Forelimb muscle (tissue), 1 donor: Measurements from ENCODE around the gene ECEL1. TPM values are rescaled to one million over a fixed set of nuclear protein-coding genes. Genes with fewer than 3 reads are reported as not detected.
"Not testable (repeated sequence)": the region's sequence is repeated elsewhere in the genome, so short reads cannot be mapped to it uniquely, and the experiment has no call there.

Source experiments
- DNase-seq: peaks from one replicate; pipeline ENCODE4 v3.0.0-alpha.2; 2013; ENCODE audit warnings: low read depth
- polyA plus RNA-seq: library from polyadenylated mRNA; unstranded; fragments of 120-200 nt; gene quantifications from one replicate; pipeline ENCODE4 v1.2.1, GENCODE V29; 2013; ENCODE audit not compliant: insufficient read length

ECEL1 gene
- polyA plus RNA-seq, 1 donor = 0.51 TPM

- no peak for DNase-seq
Measured at GRCh38 chr2:232459419-232460035, 28.1 kb downstream of the ECEL1 start.

GRCh38 chr2:232458661-232459418 is 28.8 kb downstream of the ECEL1 start:
- DNase-seq = no peak

- DNase-seq = no peak
Measured at GRCh38 chr2:232458051-232458660, 29.5 kb downstream of the ECEL1 start.

- no peak for DNase-seq
Measured at GRCh38 chr2:232457121-232458011, 30.3 kb downstream of the ECEL1 start.

DNA sequence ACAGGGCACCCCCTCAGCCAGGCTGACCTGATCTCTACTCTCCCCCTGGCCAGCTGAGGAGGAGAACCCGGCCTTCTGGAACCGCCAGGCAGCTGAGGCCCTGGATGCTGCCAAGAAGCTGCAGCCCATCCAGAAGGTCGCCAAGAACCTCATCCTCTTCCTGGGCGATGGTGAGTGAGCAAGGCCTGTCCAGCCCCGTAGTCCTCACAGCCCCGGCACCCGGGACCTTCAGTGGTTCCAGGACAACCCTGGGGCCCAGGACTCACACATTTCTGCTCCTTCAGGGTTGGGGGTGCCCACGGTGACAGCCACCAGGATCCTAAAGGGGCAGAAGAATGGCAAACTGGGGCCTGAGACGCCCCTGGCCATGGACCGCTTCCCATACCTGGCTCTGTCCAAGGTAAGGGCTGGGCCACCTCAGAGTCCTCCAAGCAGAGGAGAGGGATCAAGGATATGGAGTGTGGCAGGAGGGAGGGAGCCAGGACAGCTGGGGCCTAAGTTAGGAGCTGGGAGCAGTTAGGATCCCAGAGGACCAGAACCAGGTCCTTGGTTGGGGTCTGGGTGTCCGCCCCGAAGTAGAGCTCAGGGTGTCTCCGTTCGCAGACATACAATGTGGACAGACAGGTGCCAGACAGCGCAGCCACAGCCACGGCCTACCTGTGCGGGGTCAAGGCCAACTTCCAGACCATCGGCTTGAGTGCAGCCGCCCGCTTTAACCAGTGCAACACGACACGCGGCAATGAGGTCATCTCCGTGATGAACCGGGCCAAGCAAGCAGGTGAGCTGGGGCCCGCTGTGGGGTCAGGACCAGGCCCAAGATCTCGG is 31.1 kb downstream of the ECEL1 start:
- DNase-seq = no peak

GRCh38 chr2:232455426-232456255 is 32.0 kb downstream of the ECEL1 start, which contains the start of gene ALPI:
Gene ALPI (plus strand): TSS chr2:232456153. CDS start chr2:232456200, 47 bp downstream.
- no peak for DNase-seq

DNA sequence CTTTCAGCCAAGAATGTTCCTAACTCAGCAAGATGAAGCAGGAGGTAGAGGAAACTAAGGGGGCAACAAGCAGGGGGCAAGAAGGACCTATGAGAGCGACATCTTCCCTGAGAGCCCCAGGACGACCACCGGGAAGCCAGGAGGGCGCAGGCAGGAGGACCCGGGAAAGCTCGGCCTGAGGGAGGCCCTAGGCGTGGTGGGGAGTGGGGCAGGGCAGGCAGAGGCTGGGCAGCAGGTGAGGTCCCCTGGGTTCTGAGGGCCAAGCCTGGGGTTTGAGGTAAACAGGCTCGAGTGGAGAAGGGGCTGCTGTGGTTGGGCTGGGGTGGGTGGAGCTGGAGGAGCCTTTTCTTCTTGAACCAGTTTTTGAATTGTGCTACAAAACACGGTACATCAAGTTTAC is 33.0 kb downstream of the ECEL1 start:
- no peak for DNase-seq

- not testable (repeated sequence) for DNase-seq
Measured at GRCh38 chr2:232451645-232452044, 36.0 kb downstream of the ECEL1 start.

GRCh38 chr2:232449964-232450363 is 37.7 kb downstream of the ECEL1 start:
- DNase-seq = no peak

- DNase-seq = no peak
Measured at GRCh38 chr2:232448304-232448690, 39.3 kb downstream of the ECEL1 start.

DNA sequence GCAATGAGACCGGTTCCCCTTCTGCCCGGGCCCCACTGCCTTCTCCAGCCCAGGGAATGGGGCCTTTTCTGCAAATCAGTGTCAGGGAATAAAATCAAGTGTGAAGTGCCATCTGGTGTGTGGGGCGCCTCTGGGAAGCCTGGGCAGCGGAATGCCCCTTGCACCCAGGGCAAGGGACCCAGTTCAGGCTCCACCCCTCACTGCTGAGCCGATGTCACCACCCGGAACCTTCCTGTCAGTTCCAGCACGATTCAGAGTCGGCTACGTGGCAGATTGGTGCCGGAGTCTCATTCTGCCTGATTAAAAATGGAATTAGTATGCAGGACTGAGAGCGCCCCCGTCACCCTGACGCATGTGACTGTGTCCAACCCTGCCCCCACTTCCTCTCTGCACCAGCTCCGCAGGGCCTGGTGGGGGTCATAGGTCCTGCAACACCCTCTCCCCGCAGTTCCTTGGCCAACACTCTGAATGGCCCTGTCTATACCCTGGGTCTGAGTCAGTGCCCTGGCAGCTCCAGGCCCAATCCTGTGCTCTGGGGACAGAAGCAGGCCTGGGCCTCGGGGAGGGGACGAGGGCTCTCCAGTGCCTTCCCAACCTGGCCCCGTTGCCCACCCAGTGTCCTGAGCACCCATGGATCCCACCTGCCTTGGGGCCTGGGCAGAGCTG is 39.9 kb downstream of the ECEL1 start:
- no peak for DNase-seq

DNA sequence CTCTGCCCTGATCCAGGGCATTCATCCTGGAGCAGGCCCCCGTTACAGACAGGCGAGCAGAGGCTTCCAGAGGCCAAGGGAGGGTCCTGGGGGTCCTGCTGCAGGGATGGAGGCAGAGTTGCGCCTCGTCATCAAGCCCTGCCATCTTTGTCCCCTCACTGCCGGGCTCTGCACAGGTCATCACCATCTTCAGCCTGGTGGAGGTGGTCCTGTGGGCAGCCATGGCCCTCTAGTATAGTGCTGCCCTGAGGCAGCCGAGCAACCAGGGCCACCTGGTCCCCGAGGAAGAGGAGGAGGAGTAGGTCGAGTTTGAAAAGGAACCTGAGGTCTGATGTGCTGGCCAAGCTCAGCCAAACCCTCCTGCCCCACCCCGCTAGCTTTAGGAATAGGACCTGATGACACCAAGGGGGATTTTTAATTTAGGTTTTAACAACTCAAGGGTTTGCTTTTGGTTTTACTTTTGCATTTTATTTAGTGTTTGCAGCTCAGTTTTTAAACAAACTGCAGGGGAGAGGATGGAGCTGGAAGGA is 40.5 kb downstream of the ECEL1 start:
- no peak for DNase-seq

- not testable (repeated sequence) for DNase-seq
Measured at GRCh38 chr2:232446266-232446777, 41.3 kb downstream of the ECEL1 start.

GRCh38 chr2:232445149-232445885 is 42.3 kb downstream of the ECEL1 start:
- DNase-seq = not testable (repeated sequence)

DNA sequence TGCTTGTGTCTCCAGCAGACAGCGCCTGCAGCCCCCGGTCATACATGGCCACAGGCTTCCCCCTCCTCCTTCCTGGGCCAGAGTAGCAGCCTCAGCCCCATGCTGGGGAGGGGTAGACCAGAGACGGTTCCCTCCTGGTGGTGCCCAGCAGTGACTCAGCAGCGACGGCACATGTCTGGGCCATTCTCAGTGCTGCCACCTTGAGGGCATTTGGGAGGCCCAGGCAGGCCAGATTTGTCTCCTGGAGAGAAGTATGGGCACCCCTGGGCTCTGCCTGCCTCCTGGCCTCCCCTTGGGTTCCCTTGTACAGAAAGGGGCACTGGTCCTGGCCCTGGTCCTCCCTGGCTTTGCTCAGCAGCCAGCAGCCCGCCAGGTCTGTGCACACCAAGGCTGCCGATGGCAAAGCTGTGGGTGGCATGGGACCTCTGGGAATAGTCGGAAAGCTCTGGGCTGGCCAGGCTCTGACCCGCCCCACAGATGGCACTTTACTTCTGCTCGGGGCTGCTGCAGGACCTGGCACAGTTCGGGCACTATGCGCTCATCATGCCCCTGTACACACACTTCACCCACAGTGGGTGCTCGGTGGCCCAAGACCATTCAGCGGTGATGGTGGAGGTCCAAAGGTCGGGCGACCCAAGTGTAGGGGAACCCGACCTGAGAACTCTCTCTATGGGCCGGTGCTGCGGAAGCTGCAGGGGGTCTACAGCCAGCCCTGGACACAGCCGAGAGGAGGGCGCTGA is 43.1 kb downstream of the ECEL1 start:
- no peak for DNase-seq

DNA sequence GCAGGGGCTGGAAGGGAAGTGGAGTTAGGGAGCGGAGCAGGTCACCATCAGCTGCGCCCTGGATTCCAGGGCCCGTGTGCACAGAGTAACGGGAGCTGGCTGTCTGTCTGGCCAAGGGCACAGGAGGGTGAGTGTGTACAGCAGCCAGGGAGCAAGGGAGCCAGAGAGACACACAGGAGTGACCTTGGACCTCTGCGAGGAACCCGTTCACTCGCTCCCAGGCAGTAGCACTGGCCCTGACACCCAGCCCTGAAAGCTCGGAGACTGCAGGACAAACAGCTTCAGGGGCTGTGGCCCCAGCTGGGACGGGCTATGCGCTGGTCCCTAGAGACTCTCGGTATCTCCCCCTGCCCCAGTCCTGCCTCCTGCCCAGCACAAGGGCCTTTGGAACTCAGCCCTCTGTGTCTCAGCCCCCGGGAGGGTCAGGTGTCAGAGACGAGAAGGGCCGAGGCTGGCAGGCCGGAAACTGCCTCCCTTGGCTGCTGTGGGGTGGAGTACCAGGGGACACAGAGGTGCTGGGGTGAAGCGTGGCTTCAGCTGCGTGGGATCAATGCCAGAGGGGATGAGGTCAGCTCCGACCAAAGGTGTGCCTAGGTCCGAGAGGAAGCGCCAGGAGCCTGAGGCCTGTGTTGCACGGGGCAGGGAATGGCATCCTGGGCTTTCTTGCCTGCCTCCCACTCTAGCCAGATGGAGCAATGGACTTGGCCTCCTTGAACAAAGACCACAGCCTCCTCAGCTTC is 43.8 kb downstream of the ECEL1 start:
- DNase-seq = not testable (repeated sequence)

DNA sequence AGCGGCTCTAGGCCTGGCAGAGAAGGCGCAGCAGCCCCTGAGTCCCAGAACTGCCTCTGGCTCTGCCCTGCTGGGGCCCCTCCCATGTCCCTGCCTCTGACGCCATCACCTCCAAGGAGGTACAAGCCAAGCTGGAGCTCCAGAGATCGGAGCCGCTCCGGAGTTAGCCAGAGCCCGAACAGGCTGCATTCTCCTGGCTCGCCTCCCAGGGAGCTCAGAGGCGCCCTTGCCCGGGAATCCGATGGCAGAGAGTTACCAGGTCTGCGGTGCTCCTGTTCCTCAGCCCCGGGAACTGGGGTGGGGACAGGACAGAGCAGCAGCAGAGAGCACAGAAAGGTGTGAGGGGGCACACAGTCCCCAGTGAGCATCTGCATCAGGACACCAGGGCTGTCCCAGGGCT is 44.6 kb downstream of the ECEL1 start:
- not testable (repeated sequence) for DNase-seq
